ENCODE data around the gene ZDHHC9. TPM values are rescaled to one million over a fixed set of nuclear protein-coding genes. Genes with fewer than 3 reads are reported as not detected.

Gene ZDHHC9
- total and polyA plus RNA-seq, 7 donors = 8.7 to 32.7 (median 15.2) TPM

DNA sequence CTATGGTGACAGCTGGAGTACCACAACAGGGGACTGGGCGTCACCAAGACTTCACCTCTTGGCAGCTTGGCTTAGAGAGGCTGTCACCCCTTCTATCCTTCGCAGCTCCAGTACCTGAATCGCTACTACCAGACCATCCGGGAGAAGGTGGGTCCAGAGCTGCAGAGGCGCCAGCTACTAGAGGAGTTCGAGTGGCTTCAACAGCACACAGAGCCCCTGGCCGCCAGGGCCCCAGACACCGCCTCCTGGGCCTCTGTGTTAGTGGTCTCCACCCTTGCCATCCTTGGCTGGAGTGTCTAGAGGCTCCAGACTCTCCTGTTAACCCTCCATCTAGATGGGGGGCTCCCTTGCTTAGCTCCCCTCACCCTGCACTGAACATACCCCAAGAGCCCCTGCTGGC is 75.5 kb downstream of the ZDHHC9 start:
- intact Hi-C loops (cut with DNase I) = no loop called here
- TF ChIP-seq, protein P1, sequence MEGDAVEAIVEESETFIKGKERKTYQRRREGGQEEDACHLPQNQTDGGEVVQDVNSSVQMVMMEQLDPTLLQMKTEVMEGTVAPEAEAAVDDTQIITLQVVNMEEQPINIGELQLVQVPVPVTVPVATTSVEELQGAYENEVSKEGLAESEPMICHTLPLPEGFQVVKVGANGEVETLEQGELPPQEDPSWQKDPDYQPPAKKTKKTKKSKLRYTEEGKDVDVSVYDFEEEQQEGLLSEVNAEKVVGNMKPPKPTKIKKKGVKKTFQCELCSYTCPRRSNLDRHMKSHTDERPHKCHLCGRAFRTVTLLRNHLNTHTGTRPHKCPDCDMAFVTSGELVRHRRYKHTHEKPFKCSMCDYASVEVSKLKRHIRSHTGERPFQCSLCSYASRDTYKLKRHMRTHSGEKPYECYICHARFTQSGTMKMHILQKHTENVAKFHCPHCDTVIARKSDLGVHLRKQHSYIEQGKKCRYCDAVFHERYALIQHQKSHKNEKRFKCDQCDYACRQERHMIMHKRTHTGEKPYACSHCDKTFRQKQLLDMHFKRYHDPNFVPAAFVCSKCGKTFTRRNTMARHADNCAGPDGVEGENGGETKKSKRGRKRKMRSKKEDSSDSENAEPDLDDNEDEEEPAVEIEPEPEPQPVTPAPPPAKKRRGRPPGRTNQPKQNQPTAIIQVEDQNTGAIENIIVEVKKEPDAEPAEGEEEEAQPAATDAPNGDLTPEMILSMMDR (IDR thresholded peaks at IDR 0.05) = no peak
- ATAC-seq = no peak
- peak in 1 of 2 donors; percentile 26 for DNase-seq
- Histone ChIP-seq H3K36me3 (ENCODE audit: insufficient read depth in 1 of 2, low read depth in 1 of 2) (no peaks in the 10 kb centered on the region), H3K27ac (no peak overlapping the region), H3K27me3 (ENCODE audit: insufficient read depth in 3 of 3, low read length in 2 of 3) (no peaks in the 10 kb centered on the region), H3K4me1 (no peaks in the 10 kb centered on the region), H3K9me3 (no peaks in the 10 kb centered on the region), H3K4me3 (no peak overlapping the region)
- WGBS, 3 donors = 90 to 97% (median 92%) methylated on average over 8 of the region's 8 CpGs

DNA sequence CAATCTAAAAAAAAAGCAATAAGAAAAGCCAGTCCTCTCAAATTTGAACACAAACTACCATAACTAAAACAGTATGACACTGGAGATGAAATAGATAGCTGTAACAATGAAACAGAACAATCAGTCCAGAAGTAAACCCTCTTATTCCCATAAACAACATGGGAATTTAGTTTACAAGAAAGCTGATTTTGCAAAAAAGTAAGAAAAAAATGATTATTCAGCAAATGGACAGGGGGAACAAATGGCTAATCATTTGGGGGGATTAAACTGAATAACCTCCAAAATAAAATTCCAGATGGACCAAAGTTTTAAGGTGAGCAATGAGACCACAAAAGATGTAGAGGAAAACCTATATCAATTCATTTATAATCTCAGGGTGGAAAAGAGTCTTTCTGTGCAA is 80.0 kb downstream of the ZDHHC9 start:
- H3K4me3 ChIP-seq = no peak overlapping the region
- H3K27ac ChIP-seq = no peak overlapping the region
- TF ChIP-seq, protein P1 (IDR thresholded peaks at IDR 0.05) = no peak
- no peaks in the 10 kb centered on the region for H3K4me1 ChIP-seq
- no peaks in the 10 kb centered on the region for H3K9me3 ChIP-seq
- intact Hi-C loops (cut with DNase I) = no loop called here
- no peak for DNase-seq
- no peaks in the 10 kb centered on the region for H3K36me3 ChIP-seq (ENCODE audit: insufficient read depth in 1 of 2, low read depth in 1 of 2)
- no peaks in the 10 kb centered on the region for H3K27me3 ChIP-seq (ENCODE audit: insufficient read depth in 3 of 3, low read length in 2 of 3)
- no peak for ATAC-seq

DNA sequence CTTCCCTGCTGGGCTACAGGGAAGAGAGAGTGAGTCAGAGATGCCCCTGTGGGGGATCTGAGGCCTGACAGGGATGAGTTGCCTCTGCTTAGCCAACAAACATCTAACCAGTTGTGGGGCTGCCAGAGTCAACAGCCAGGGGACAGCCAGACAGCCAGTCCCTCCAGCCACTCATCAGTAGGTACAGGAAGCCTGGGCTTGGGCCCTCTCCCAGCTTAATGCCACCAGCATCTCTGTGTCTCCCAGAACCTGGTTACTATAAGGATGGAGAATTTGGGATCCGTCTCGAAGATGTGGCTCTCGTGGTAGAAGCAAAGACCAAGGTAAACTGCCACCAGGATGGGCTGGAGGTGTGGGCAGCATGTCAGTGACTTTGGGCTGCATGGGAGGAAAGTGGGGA is 81.2 kb downstream of the ZDHHC9 start:
- 86 to 100% (median 94%) methylated on average over 3 of the region's 3 CpGs for WGBS, 3 donors
- H3K4me3 ChIP-seq = no peak overlapping the region
- no peak overlapping the region for H3K27ac ChIP-seq
- TF ChIP-seq, protein P1 (IDR thresholded peaks at IDR 0.05) = no peak
- peak in 1 of 2 donors; percentile 38 for DNase-seq
- no peaks in the 10 kb centered on the region for H3K4me1 ChIP-seq
- ATAC-seq = no peak
- H3K9me3 ChIP-seq = no peaks in the 10 kb centered on the region
- H3K27me3 ChIP-seq (ENCODE audit: insufficient read depth in 3 of 3, low read length in 2 of 3) = no peaks in the 10 kb centered on the region
- no peaks in the 10 kb centered on the region for H3K36me3 ChIP-seq (ENCODE audit: insufficient read depth in 1 of 2, low read depth in 1 of 2)
- intact Hi-C loops (cut with DNase I) = no loop called here

DNA sequence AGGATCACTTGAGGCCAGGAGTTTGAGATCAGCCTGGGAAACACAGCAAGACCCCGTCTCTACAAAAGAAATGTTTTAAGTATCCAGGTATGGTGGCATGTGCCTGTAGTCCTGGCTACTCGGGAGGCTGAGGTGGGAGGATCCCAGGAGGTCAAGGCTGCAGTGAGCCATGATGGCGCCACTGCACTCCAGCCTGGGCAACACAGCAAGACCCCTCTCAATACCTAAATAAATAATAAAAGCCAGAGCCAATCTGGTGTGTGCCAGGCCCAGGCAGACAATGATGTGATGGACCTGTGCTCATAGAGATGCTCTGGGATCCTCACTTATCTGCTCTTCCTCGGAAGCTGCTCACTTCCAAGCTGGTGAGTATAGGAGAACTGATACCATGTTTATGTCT is 82.1 kb downstream of the ZDHHC9 start:
- ATAC-seq (no peak), DNase-seq (peak in 1 of 2 donors; percentile 15)
- Histone ChIP-seq H3K9me3 (no peaks in the 10 kb centered on the region), H3K27me3 (ENCODE audit: insufficient read depth in 3 of 3, low read length in 2 of 3) (no peaks in the 10 kb centered on the region), H3K4me3 (no peak overlapping the region), H3K27ac (no peak overlapping the region), H3K4me1 (no peaks in the 10 kb centered on the region), H3K36me3 (ENCODE audit: insufficient read depth in 1 of 2, low read depth in 1 of 2) (no peaks in the 10 kb centered on the region)
- intact Hi-C loops (cut with DNase I) = no loop called here
- WGBS, 3 donors = 80 to 96% (median 94%) methylated on average over 4 of the region's 4 CpGs
- TF ChIP-seq, protein P1 (IDR thresholded peaks at IDR 0.05) = no peak

DNA sequence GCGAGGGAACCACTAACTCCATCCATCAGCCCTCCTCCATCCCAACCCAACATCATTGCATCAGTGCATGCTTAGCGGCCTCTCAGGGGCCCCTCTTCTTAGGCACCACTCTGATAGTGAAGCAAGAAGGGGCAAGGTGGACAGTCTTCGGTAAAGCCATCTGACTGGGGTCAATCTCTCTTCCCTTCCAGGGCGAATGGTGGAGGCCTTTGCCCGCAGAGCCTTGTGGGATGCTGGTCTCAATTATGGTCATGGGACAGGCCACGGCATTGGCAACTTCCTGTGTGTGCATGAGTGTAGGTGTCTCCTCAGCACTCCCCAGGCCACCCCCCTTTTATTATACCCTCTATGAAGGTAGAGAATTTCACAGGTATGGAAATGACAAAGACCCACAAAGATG is 82.7 kb downstream of the ZDHHC9 start:
- Histone ChIP-seq H3K4me3 (no peak overlapping the region), H3K36me3 (ENCODE audit: insufficient read depth in 1 of 2, low read depth in 1 of 2) (no peaks in the 10 kb centered on the region), H3K27me3 (ENCODE audit: insufficient read depth in 3 of 3, low read length in 2 of 3) (no peaks in the 10 kb centered on the region), H3K4me1 (no peaks in the 10 kb centered on the region), H3K27ac (no peak overlapping the region), H3K9me3 (no peaks in the 10 kb centered on the region)
- TF ChIP-seq, protein P1 (IDR thresholded peaks at IDR 0.05) = no peak
- ATAC-seq = no peak
- DNase-seq = peak in 1 of 2 donors; percentile 23
- intact Hi-C loops (cut with DNase I) = no loop called here
- 83 to 100% (median 96%) methylated on average over 4 to 6 of the region's 6 CpGs for WGBS, 3 donors
